GM23248 (cell line): ENCODE data around the gene NXPH2.

Experiments used
- EZH2 ChIP-seq: fragments of 200-600 bp; sonication (generic); IDR thresholded peaks from 2 replicates; pipeline ENCODE4 v1.6.1; 2018; ENCODE audit warnings: antibody characterized with exemption, mild to moderate bottlenecking; ENCODE audit not compliant: insufficient read depth, poor library complexity, severe bottlenecking
- EZH2phosphoT487 ChIP-seq: fragments of 200-600 bp; sonication (generic); IDR thresholded peaks from 2 replicates; pipeline ENCODE4 v1.6.1; 2018; ENCODE audit warnings: antibody characterized with exemption, moderate library complexity, mild to moderate bottlenecking, low read depth; ENCODE audit not compliant: insufficient read depth

GRCh38 chr2:138708682-138709241 lies 71.4 kb downstream of the NXPH2 start:
- TF ChIP-seq EZH2 (no peak), EZH2phosphoT487 (no peak)
